Heart right ventricle (tissue), 16 donors: ENCODE results near the gene CSRP2. TPM values are rescaled to one million over a fixed set of nuclear protein-coding genes. Genes with fewer than 3 reads are reported as not detected.

Source experiments
- ATAC-seq, 8 donors: fragments of 200-7000 bp; cut with Tn5 transposase; one replicate each; pipeline ENCODE4 v1.9.1; 2020; ENCODE audit warnings: mild to moderate bottlenecking in 8 of 8, moderate library complexity in 8 of 8, moderate number of reproducible peaks in 1 of 8
- DNase-seq, 2 donors: peaks; one replicate each; pipeline ENCODE4 v3.0.0-alpha.2; 2020
- H3K27ac ChIP-seq, 10 donors: fragments of 200-600 bp; sonication (generic) in 2 of 10; one replicate each; pipeline versions ENCODE4 v1.5.0 to v1.8.0; 2020 to 2022; ENCODE audit warnings: mild to moderate bottlenecking in 3 of 10
- H3K27me3 ChIP-seq, 7 donors: fragments of 200-600 bp; one replicate each; pipeline ENCODE4 v1.8.0; 2021 to 2022; ENCODE audit warnings: mild to moderate bottlenecking in 2 of 7
- H3K36me3 ChIP-seq, 9 donors: fragments of 200-600 bp; sonication (generic) in 1 of 9; one replicate each; pipeline versions ENCODE4 v1.5.0 to v1.8.0; 2020 to 2022; ENCODE audit warnings: mild to moderate bottlenecking in 2 of 9
- H3K4me1 ChIP-seq, 9 donors: fragments of 200-600 bp; sonication (generic) in 1 of 9; one replicate each; pipeline versions ENCODE4 v1.5.0 to v1.8.0; 2020 to 2022; ENCODE audit warnings: mild to moderate bottlenecking in 4 of 9
- H3K4me3 ChIP-seq, 10 donors: fragments of 200-600 bp; sonication (generic) in 2 of 10; one replicate each; pipeline versions ENCODE4 v1.5.0 to v1.8.0; 2020 to 2022; ENCODE audit warnings: mild to moderate bottlenecking in 7 of 10, moderate library complexity in 2 of 10
- H3K9me3 ChIP-seq, 11 donors: fragments of 200-600 bp in 10 of 11; sonication (generic) in 2 of 11; one replicate each; pipeline versions ENCODE4 v1.5.0 to v1.8.0; 2013 to 2022; ENCODE audit warnings: mild to moderate bottlenecking in 2 of 11, control low read depth in 1 of 11, moderate library complexity in 1 of 11
- WGBS, 2 donors: extraction: QIAGEN DNeasy Blood & Tissue Kit; methylation state at CpG; one replicate each; pipeline ENCODE4 v1.1.7; 2013; ENCODE audit warnings: inconsistent platforms in 1 of 2; 5-methylcytosine and 5-hydroxymethylcytosine counted together
- intact Hi-C, 10 donors: fragments of 100-400 bp; cut with DNase I; formaldehyde crosslinking; loops; one replicate each; pipeline versions ENCODE4 v1.11.1 to v1.14.2; 2022
- polyA plus RNA-seq, 2 donors: library from polyadenylated mRNA; stranded (reverse); fragments of 200-250 nt; gene quantifications; one replicate each; pipeline ENCODE4 v1.2.3, GENCODE V29; 2013
- total RNA-seq, 10 donors: library from RNA; stranded (reverse); fragmentation: NEBNext Ultra II Directional in 3 of 10; extraction: Animal tissue kit (Norgen Biotek cat#: 25700) in 3 of 10; gene quantifications; one replicate each; pipeline versions ENCODE4 v1.2.1 to v1.2.4, GENCODE V29; 2021 to 2023
- TF ChIP-seq, protein P1 (sequence below), 9 donors: fragments of 200-600 bp; sonication (generic) in 2 of 9; IDR thresholded peaks; one replicate each; pipeline versions ENCODE4 v1.5.0 to v1.8.0; 2021 to 2022; ENCODE audit warnings: antibody characterized with exemption in 9 of 9, mild to moderate bottlenecking in 5 of 9, moderate library complexity in 1 of 9
- donor health status: Arrhythmogenic right ventricular cardiomyopathy.
- donor health status: ischemic (EF 13 %, LVEDD 7.1; RV severe dilation, severe dysfunction).
- donor health status: healthy with polysubstance abuse.
- donor health status: DM: no; HTN: yes; CAD: no.
- donor health status: DM: no; HTN: no; CAD: no.
- donor health status: ischemic (EF 25% LVEDD 6.9; RV normal size, moderate dysfunction).
- donor health status: ischemic (EF 25% LVEDD 5.7; RV mildly dilated, moderate dysfunction).
- donor health status: healthy.
- donor health status: DM: yes; HTN: yes; CAD: no.
- donor health status: Ischemic cardiomyopathy.
- donor health status: ischemic (EF 35%, LVEDD 5.7; RV mildly dilated, moderate dysfunction).
- donor health status: nonischemic (EF 11% LVEDD 7.7; RV severe dilation, severe dysfunction).
- donor health status: DM: yes; HTN: yes; CAD: no.
- donor health status: PGD.
- donor health status: ischemic (EF 29% LVEDD 5.4; RV normal size, mild dysfunction).
- donor health status: nonischemic (EF 23%, LVEDD 6.1; RV moderate dilation, normal function).

The CSRP2 gene
- total and polyA plus RNA-seq, 12 donors: 9.7 to 46.3 (median 21.8) TPM

DNA sequence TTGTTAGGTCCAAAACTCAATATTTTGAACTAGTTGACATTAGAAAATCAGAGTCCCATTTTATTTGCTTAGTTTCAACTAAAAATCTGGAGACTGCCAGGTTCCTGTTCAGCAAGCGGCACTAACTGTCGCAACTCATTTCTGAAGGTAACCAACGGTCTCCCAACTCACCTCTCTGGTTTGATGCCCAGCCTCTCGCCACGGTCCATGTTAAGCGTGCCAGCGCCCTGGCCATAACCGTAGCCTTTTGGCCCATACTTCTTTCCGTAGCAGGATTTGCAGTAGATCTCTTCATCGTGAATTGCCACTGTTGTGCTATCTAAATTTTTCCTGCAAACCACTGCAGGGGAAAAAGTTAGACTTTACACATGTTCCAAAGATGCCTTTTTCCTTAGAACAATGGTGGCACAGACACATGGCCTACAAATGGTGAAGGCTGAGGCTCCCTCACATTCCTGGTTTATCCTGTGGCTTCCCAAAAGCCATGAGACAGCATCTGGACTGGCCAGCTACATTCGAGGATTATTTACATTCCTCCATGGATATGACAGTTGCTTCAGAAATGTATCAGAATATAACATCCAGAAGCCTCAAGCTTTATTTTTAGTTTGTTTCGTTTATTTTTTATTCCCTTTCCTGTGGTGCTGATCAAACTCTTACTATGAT, 15.7 kb downstream of the CSRP2 start:
- Histone ChIP-seq H3K4me1 (peaks cover 0 to 6% (median 0%) of the 10 kb centered on the region in 9 donors), H3K27me3 (no peaks in the 10 kb centered on the region), H3K9me3 (no peaks in the 10 kb centered on the region), H3K27ac (no peak overlapping the region), H3K36me3 (peaks cover 0 to 29% (median 0%) of the 10 kb centered on the region in 9 donors), H3K4me3 (no peak overlapping the region)
- 88% methylated on average over 12 of the region's 12 CpGs for WGBS, 2 donors
- ATAC-seq: no peak
- no peak for DNase-seq
- TF ChIP-seq, protein P1, sequence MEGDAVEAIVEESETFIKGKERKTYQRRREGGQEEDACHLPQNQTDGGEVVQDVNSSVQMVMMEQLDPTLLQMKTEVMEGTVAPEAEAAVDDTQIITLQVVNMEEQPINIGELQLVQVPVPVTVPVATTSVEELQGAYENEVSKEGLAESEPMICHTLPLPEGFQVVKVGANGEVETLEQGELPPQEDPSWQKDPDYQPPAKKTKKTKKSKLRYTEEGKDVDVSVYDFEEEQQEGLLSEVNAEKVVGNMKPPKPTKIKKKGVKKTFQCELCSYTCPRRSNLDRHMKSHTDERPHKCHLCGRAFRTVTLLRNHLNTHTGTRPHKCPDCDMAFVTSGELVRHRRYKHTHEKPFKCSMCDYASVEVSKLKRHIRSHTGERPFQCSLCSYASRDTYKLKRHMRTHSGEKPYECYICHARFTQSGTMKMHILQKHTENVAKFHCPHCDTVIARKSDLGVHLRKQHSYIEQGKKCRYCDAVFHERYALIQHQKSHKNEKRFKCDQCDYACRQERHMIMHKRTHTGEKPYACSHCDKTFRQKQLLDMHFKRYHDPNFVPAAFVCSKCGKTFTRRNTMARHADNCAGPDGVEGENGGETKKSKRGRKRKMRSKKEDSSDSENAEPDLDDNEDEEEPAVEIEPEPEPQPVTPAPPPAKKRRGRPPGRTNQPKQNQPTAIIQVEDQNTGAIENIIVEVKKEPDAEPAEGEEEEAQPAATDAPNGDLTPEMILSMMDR (IDR thresholded peaks at IDR 0.05): no peak
- intact Hi-C loops: no loop called here

DNA sequence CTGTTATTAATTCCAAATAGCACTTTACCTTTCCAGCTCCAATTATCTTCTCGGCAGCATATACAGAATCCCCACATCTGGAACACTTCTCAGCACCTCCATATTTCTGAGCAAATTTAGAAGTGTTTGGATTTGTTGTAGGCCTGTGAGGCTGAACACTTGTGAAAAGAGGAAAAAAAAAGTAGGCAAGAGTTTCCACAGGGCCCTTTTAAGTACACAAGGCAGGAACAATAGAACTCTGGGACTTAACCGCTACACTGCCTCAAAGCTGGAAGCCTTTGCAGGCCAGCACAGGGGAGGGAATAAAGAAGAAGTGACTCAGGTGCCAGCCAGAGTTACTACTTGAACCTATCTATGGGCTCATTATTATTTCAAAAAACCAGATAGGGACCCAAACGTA, 18.6 kb downstream of the CSRP2 start:
- no peak overlapping the region for H3K27ac ChIP-seq
- ATAC-seq (no peak), DNase-seq (no peak)
- peaks cover 0 to 56% (median 12%) of the 10 kb centered on the region in 9 donors for H3K36me3 ChIP-seq
- intact Hi-C loops: no loop called here
- 91 to 93% methylated on average over 3 of the region's 3 CpGs for WGBS, 2 donors
- TF ChIP-seq, protein P1 (IDR thresholded peaks at IDR 0.05): no peak
- H3K4me3 ChIP-seq: no peak overlapping the region
- no peaks in the 10 kb centered on the region for H3K27me3 ChIP-seq
- H3K4me1 ChIP-seq: peaks cover 0 to 6% (median 0%) of the 10 kb centered on the region in 9 donors
- peaks cover 0 to 21% (median 10%) of the 10 kb centered on the region in 11 donors for H3K9me3 ChIP-seq

DNA sequence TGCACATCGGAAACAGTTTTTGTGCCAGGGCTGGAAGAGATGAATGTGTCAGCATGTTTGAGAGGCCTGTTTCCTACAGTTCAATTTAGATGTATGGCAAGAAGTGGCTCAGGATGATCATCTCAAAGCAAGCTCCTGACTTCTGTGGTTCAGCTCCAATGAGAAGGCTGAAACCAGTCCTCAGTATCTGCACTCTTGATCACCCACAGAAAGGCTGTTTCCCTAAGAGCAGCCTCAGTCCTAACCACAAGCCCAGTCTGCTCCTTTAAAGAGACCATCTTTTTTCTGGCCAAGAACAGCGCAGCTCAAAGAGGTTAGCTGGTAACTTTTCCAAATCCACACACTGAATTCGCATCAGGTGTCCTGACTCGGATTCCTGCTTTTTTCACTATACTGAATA, 19.2 kb downstream of the CSRP2 start:
- DNase-seq (no peak), ATAC-seq (no peak)
- H3K9me3 ChIP-seq: peaks cover 0 to 27% (median 10%) of the 10 kb centered on the region in 11 donors
- no peak overlapping the region for H3K4me3 ChIP-seq
- no peak overlapping the region for H3K27ac ChIP-seq
- 88 to 91% methylated on average over 4 of the region's 4 CpGs for WGBS, 2 donors
- peaks cover 0 to 6% (median 0%) of the 10 kb centered on the region in 9 donors for H3K4me1 ChIP-seq
- H3K36me3 ChIP-seq: peaks cover 0 to 62% (median 12%) of the 10 kb centered on the region in 9 donors
- TF ChIP-seq, protein P1 (IDR thresholded peaks at IDR 0.05): no peak
- H3K27me3 ChIP-seq: no peaks in the 10 kb centered on the region
- intact Hi-C loops: loop anchor here in 1 of 10 donors (10.0 kb wide), 1 partner anchor 155 kb away; no protein-coding TSS in a partner anchor

DNA sequence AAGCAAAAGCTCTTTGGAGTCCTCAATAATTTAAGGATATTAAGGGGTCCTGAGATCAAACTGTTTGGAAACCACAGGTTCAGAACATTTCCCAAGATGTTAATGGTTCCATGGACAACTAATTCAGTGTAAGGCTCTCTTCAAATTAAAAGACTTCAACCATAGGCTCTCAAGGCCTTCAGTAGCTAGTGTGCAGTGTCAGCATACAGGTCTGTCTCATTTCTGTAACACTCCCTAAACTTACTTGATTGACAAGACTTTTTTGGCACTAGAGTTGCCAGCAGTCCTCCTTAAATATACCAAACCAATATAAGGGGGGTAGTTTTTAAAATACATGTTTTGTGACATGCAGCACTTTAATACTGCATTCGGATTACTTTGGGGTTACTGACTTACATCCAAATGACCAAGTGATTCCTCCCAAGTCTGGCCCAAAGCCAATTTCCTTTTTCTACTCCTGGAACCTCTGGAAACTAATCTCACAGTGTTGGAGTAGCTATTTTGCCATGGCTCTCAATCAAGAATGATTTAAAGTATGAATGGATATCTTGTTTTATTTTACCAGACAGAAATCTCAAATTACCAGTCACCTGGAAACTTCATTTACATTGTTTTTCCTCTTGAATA, 22.7 kb downstream of the CSRP2 start:
- H3K36me3 ChIP-seq: peaks cover 0 to 86% (median 17%) of the 10 kb centered on the region in 9 donors

More for the DNA sequence above, 22.7 kb downstream of the CSRP2 start:
- intact Hi-C loops: loop anchor here in 1 of 10 donors (10.0 kb wide), 1 partner anchor 159 kb away; no protein-coding TSS in a partner anchor
- TF ChIP-seq, protein P1 (IDR thresholded peaks at IDR 0.05): no peak
- Histone ChIP-seq H3K27me3 (no peaks in the 10 kb centered on the region), H3K9me3 (peaks cover 0 to 31% (median 10%) of the 10 kb centered on the region in 11 donors), H3K27ac (no peak overlapping the region), H3K4me3 (no peak overlapping the region), H3K4me1 (no peaks in the 10 kb centered on the region)
- ATAC-seq: peak in 3 of 8 donors; percentile 60 to 69 (median 65)
- DNase-seq: no peak
- WGBS, 2 donors: 41 to 53% methylated on average over 1 of the region's 1 CpG
